BLaER1 (cell line): Measurements from ENCODE around the gene AHI1.
"Not testable (repeated sequence)": the region's sequence is repeated elsewhere in the genome, so short reads cannot be mapped to it uniquely, and the experiment has no call there.

Experiments
- H3K27ac ChIP-seq: shearing (Covaris generic); formaldehyde crosslinking; 2 replicates; pipeline ENCODE4 v1.8.1; 2022
- H3K27me3 ChIP-seq: shearing (Covaris generic); formaldehyde crosslinking; 2 replicates; pipeline ENCODE4 v1.8.1; 2022
- H3K36me3 ChIP-seq: shearing (Covaris generic); formaldehyde crosslinking; 2 replicates; pipeline ENCODE4 v1.8.1; 2022
- H3K4me1 ChIP-seq: shearing (Covaris generic); formaldehyde crosslinking; 2 replicates; pipeline ENCODE4 v1.8.1; 2022
- H3K4me2 ChIP-seq: shearing (Covaris generic); formaldehyde crosslinking; 2 replicates; pipeline ENCODE4 v1.8.1; 2022
- H3K4me3 ChIP-seq: shearing (Covaris generic); formaldehyde crosslinking; 2 replicates; pipeline ENCODE4 v1.8.1; 2022
- H3K9ac ChIP-seq: shearing (Covaris generic); formaldehyde crosslinking; 2 replicates; pipeline ENCODE4 v1.8.1; 2022
- H3K9me3 ChIP-seq: shearing (Covaris generic); formaldehyde crosslinking; 2 replicates; pipeline ENCODE4 v1.8.1; 2022
- H4K20me1 ChIP-seq: shearing (Covaris generic); formaldehyde crosslinking; 2 replicates; pipeline ENCODE4 v1.8.1; 2022
- Cebpa-rat ChIP-seq: shearing (Covaris generic); IDR thresholded peaks from 2 replicates; pipeline ENCODE4 v1.8.1; 2022

AHI1 gene

GRCh38 chr6:135493218-135493961 lies 4.2 kb downstream of the AHI1 start:
- H4K20me1 ChIP-seq, result no peaks in the 10 kb centered on the region
- no peaks in the 10 kb centered on the region for H3K27me3 ChIP-seq
- H3K9ac ChIP-seq, result no peak overlapping the region
- H3K4me3 ChIP-seq, result no peak overlapping the region
- H3K9me3 ChIP-seq, result no peaks in the 10 kb centered on the region
- H3K27ac ChIP-seq, result no peak overlapping the region
- peaks cover 44% of the 10 kb centered on the region for H3K36me3 ChIP-seq
- peaks cover 19% of the 10 kb centered on the region for H3K4me1 ChIP-seq
- TF ChIP-seq Cebpa-rat, result no peak
- H3K4me2 ChIP-seq, result no peak overlapping the region

- Histone ChIP-seq H3K9ac (no peak overlapping the region), H3K27ac (no peak overlapping the region), H3K27me3 (no peaks in the 10 kb centered on the region), H4K20me1 (no peaks in the 10 kb centered on the region), H3K9me3 (no peaks in the 10 kb centered on the region), H3K36me3 (peaks cover 55% of the 10 kb centered on the region), H3K4me1 (no peaks in the 10 kb centered on the region), H3K4me2 (no peak overlapping the region), H3K4me3 (no peak overlapping the region)
- TF ChIP-seq Cebpa-rat, result no peak
These were observed 7.2 kb downstream of the AHI1 start for GRCh38 chr6:135490381-135490780.

DNA sequence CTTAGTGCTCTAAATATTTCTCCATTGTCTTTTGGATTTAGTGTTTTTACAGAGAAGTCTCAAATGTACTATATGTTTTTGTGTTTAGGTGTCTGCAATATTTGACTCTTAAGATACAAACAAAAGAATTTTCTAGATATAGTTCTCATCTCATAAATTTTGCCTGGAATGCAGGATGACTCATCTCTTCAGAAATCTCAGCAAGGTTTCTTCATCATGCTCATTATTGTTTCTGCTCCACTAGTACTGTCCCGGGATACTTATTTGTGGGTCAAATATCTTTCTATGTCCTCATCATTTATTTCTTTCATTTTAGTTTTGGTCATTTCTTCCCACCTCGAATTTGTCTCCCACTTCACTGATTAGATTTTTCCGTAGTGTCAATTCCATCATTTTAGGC lies 9.5 kb downstream of the AHI1 start:
- Histone ChIP-seq H3K4me3 (no peak overlapping the region), H4K20me1 (no peaks in the 10 kb centered on the region), H3K27me3 (no peaks in the 10 kb centered on the region), H3K27ac (no peak overlapping the region), H3K36me3 (peaks cover 61% of the 10 kb centered on the region), H3K4me2 (no peak overlapping the region), H3K9ac (no peak overlapping the region), H3K9me3 (peaks cover 17% of the 10 kb centered on the region), H3K4me1 (no peaks in the 10 kb centered on the region)
- TF ChIP-seq Cebpa-rat, result no peak

DNA sequence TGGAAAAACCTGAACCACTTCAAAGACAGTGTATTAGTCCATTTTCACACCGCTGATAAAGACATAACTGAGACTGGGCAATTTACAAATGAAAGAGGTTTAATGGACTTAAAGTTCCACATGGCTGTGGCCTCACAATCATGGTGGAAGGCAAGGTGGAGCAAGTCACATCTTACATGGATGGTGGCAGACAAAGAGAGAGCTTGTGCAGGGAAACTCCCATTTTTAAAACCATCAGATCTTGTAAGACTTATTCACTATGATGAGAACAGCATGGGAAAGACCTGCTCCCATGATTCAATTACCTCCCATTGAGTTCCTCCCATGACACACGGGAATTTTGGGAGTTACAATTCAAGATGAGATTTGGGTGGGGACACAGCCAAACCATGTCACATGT lies 13.6 kb downstream of the AHI1 start:
- Histone ChIP-seq H3K36me3 (peaks cover 63% of the 10 kb centered on the region), H3K9me3 (peaks cover 58% of the 10 kb centered on the region)
- H3K4me2 ChIP-seq, H3K4me3 ChIP-seq, H3K27me3 ChIP-seq, H3K4me1 ChIP-seq, H3K27ac ChIP-seq, H3K9ac ChIP-seq, H4K20me1 ChIP-seq: not testable (repeated sequence)

DNA sequence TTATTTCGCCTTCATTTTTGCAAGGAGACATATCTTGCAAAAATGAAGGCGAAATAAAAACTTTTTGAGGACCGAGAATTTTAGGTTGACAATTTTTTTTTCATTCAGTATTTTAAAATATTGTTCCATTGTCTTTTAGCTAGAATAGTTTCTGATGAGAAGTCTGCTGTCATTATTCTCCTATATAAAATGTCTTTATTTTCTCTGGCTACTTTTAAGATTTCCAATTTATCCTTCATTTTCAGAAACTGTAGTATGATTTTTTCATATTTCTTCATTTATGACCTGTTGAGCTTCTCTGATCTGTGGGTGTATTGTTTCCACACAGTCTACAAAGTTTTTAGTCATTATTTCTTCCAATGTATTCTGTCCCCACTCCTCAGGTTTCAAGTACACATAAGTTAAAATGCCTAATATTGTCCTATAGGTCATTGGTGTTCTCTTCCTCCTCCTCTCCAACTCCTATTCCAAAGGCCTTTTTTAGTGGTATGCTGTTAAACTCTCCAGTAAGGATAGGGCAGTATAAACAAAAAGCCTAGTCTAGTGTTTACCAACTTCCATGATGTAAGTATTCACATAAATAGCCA lies 15.7 kb downstream of the AHI1 start:
- TF ChIP-seq Cebpa-rat, result no peak
- Histone ChIP-seq H3K9ac (no peak overlapping the region), H3K4me1 (no peaks in the 10 kb centered on the region), H3K4me3 (no peak overlapping the region), H3K36me3 (peaks cover 76% of the 10 kb centered on the region), H3K27me3 (no peaks in the 10 kb centered on the region), H3K27ac (no peak overlapping the region), H3K9me3 (peaks cover 74% of the 10 kb centered on the region), H3K4me2 (no peak overlapping the region), H4K20me1 (no peaks in the 10 kb centered on the region)

- H3K4me2 ChIP-seq, result no peak overlapping the region
- peaks cover 69% of the 10 kb centered on the region for H3K9me3 ChIP-seq
- no peaks in the 10 kb centered on the region for H3K27me3 ChIP-seq
- TF ChIP-seq Cebpa-rat, result no peak
- no peaks in the 10 kb centered on the region for H3K4me1 ChIP-seq
- H3K9ac ChIP-seq, result no peak overlapping the region
- no peaks in the 10 kb centered on the region for H4K20me1 ChIP-seq
- H3K4me3 ChIP-seq, result no peak overlapping the region
- no peak overlapping the region for H3K27ac ChIP-seq
- peaks cover 61% of the 10 kb centered on the region for H3K36me3 ChIP-seq
These were observed 17.9 kb downstream of the AHI1 start for GRCh38 chr6:135479601-135480000.

- Histone ChIP-seq H3K9ac (no peak overlapping the region), H3K27me3 (no peaks in the 10 kb centered on the region), H3K27ac (no peak overlapping the region), H3K9me3 (peaks cover 63% of the 10 kb centered on the region), H3K4me2 (no peak overlapping the region), H3K4me1 (no peaks in the 10 kb centered on the region), H4K20me1 (no peaks in the 10 kb centered on the region), H3K4me3 (peak overlapping the region; percentile 43), H3K36me3 (peaks cover 55% of the 10 kb centered on the region)
- TF ChIP-seq Cebpa-rat, result no peak
These were observed 18.9 kb downstream of the AHI1 start for GRCh38 chr6:135478626-135479025.

- Histone ChIP-seq H3K9me3 (peaks cover 34% of the 10 kb centered on the region), H3K4me1 (no peaks in the 10 kb centered on the region), H3K4me2 (no peak overlapping the region), H3K9ac (no peak overlapping the region), H4K20me1 (no peaks in the 10 kb centered on the region), H3K4me3 (no peak overlapping the region), H3K36me3 (peaks cover 35% of the 10 kb centered on the region), H3K27ac (no peak overlapping the region), H3K27me3 (no peaks in the 10 kb centered on the region)
- no peak for TF ChIP-seq Cebpa-rat
These were observed 22.2 kb downstream of the AHI1 start for GRCh38 chr6:135475292-135475886.

GRCh38 chr6:135474362-135474761 lies 23.2 kb downstream of the AHI1 start:
- Histone ChIP-seq H3K9ac (no peak overlapping the region), H3K4me3 (no peak overlapping the region), H3K4me1 (no peaks in the 10 kb centered on the region), H3K27ac (no peak overlapping the region), H3K9me3 (peaks cover 27% of the 10 kb centered on the region), H3K36me3 (peaks cover 29% of the 10 kb centered on the region), H4K20me1 (no peaks in the 10 kb centered on the region), H3K4me2 (no peak overlapping the region), H3K27me3 (no peaks in the 10 kb centered on the region)
- TF ChIP-seq Cebpa-rat, result no peak

DNA sequence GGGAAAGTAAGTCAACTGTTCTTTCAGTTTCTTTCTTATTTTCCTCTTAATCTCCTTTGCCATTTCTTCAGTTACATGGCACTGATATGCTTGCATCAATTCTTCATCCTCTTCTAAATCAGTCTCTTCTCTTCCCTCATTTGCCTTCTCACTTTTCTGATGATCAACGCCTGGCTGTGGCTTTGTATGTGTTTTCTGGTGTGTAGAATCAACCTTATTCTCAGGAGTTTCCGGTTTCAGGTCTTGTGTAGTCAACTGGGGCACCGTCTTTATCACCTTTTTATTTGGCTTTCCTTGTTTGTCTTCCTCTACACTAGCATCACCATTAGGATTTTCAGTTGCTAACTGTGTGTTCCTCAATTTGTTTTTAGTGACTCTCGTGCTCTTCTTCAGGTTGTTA lies 31.6 kb downstream of the AHI1 start:
- no peaks in the 10 kb centered on the region for H3K4me1 ChIP-seq
- H4K20me1 ChIP-seq, result no peaks in the 10 kb centered on the region
- no peak overlapping the region for H3K4me3 ChIP-seq
- TF ChIP-seq Cebpa-rat, result no peak
- peaks cover 37% of the 10 kb centered on the region for H3K36me3 ChIP-seq
- H3K9me3 ChIP-seq, result peaks cover 7% of the 10 kb centered on the region; the same call in 1 of the 2 replicates
- no peak overlapping the region for H3K9ac ChIP-seq
- H3K27me3 ChIP-seq, result no peaks in the 10 kb centered on the region
- H3K27ac ChIP-seq, result no peak overlapping the region
- H3K4me2 ChIP-seq, result no peak overlapping the region
